Measurements from ENCODE around the gene GPRIN3.
"Not testable (repeated sequence)": the region's sequence is repeated elsewhere in the genome, so short reads cannot be mapped to it uniquely, and the experiment has no call there.

The GPRIN3 gene

DNA sequence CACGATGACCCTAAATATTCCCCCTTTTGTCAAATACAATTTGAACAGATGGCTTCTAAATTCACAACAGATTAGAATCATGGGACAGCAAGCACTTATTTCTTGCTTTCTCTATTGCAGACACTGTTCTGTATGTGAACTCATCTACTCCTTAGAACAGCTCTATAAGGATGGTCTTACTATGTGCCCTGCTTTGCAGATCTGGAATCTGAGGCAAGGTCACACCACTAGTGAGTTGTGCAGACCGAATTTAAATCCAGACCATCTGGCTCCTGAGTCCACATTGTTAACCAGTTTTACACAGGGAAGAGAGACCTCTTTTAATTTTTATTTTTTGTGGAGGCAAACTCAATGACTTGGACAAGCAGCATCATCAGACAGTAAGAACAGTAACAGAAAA is 50.2 kb downstream of the GPRIN3 start:
- no peak for DNase-seq

DNA sequence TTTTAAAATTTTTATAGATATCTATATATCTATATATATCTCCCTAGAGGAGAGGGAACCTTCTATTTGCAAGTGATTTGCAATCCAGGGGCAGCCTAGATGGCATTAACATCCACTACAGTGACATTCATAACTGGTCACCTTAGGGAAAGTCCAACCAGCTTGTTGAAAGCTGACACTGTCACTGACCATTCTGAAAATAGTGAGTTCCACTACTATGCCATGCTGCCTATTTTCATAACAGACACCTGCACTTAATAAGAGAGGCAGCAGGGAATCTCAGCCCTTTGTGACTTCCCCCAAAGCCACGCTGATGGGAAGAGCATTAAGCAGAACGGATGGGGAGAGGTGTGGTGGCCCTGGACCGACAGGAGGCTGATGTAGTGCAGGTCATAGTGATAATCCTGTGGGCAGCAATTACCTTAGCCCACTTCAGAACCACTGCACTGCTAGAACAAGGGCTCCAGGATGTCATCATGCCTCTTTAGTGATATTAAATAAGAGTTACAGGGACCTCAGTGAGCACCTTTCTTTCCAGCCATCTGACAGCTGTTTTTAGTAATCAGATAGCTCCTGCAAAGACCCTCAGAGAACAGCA is 51.3 kb downstream of the GPRIN3 start:
- no peak for DNase-seq

- no peak for DNase-seq
These were observed 52.8 kb downstream of the GPRIN3 start for GRCh38 chr4:89254847-89255246.

DNA sequence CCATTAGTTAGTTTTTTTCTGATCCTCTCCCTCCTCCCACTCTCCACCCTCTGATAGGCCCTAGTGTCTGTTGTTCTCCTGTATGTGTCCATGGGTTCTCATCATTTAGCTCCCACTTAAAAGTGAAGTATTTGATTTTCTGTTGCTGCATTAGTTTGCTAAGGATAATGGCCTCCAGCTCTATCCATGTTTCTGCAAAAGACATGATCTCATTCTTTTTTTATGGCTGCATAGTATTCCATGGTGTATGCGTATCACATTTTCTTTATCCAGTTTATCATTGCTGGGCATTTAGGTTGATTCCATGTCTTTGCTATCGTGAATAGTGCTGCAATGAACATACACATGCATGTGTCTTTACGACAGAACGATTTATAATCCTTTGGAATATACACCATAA is 53.3 kb downstream of the GPRIN3 start:
- DNase-seq: not testable (repeated sequence)

DNA sequence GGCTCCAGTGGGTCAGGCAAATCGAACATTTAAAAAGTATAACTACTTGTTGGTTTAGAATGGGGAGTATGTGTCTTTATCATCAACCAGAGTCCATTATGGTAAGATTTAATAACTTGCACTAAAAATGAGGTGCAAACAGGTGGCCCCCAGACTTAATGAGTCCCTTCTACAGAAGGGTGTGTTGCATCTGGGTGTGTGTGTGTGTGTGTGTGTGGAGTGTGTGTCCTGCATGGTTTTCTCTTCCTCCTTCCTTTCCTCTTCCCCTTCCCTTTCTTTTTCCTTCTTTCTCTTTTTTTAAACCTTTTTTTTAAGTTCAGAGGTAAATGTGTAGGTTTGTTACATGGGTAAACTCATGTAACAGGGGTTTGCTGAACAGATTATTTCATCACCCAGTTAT is 53.7 kb downstream of the GPRIN3 start:
- no peak for DNase-seq

GRCh38 chr4:89253311-89253710 is 54.3 kb downstream of the GPRIN3 start:
- DNase-seq: no peak

DNA sequence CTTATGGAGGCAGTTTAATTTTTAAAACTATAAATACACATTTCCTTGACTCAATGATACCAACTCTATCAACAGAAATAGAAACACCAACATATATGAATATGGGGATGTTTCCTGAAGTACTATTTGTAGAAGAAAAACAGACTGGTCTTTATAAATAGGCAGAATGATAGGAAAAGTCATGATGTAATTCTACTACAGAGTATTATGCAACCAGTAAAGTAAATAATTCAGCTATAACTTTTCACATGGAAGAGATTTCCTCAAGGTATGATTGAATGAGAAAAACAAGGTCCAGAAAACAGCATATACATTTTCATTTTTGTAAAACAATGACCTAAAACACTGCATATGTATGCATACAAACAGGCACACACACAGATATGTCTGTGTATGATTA is 56.2 kb downstream of the GPRIN3 start:
- no peak for DNase-seq

- no peak for DNase-seq
These were observed 57.8 kb downstream of the GPRIN3 start for GRCh38 chr4:89249716-89250361.

DNA sequence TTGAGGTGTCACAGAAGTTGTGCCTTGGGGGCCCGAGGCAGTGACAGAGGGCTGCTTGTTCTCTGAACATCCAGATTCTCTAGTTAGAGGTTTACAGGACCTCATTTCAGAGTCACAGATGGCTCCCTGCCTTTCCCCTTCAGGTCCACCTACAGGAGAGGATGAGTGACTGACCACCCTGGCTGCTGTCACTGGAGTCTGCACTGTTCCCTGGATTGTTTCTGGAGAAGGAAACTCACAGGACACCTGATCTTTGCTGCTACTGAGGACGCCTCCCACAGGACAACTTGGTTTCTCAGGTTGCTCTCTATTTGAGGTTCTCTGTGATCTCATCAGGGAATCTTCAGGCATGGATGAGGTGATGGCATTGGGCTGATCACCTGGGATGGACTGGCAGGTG is 58.3 kb downstream of the GPRIN3 start:
- DNase-seq: no peak

DNA sequence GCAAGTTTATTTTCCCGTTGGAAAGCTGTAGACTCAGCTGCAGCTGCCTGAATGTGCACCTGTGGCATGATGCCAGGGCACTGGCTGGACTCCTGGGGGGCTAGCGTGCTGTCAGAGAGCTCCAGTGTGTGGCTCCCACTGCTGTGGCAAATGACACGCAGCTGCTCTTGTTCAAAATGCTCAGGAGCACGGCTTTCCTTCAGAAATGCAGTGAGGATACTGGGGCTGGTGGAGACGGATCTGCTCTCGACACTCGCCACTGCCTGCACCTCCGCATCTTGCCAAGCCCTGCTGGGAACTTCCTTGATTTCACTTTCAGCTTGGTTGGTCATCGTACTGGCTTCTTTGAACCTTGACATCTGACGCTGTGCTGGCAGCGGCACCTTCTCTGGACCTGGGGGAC is 58.7 kb downstream of the GPRIN3 start:
- DNase-seq: peak in 1 of 56 donors; percentile 4

GRCh38 chr4:89247951-89248350 is 59.6 kb downstream of the GPRIN3 start:
- no peak for DNase-seq

DNA sequence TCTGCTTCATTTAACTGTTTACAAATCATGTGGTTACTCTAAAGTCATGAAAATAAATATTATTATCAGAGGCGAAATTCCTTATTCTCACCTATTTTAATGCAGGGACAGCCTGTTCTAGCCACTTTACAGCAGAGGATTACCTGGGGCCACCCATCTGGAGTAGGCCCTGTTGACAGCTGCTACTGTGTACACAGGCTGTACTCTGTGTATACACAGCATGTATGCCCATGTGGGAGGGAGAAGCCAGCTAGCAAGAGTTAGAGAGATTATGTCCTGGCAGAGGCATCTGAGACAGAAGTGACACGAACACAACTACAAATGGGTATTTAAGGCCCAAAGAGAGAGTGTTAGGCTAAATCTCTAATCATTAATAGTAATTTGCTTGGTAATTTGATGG is 62.1 kb downstream of the GPRIN3 start:
- DNase-seq: no peak

DNA sequence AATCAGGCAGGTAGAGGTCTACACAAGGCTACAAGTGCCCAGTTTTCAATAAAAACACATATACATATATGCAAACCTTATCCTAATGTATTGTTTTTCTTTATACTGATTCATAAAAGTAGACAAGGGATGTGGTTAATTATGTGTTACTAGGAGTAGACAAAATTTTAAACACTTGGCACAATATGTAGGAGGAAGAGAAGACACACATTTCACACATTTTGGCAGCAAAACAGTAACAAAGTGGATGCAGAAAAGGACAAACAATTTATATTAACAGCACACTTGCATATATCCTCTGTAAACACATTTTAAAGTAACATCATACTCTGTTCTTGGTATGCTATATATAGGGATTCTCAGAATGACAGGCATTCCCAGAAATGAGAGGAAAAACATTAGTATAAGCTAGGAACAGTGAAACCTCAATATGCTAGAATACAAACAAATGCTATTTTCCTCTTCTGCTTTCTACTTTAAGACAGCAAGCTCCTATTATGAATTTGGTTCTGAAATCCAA is 63.8 kb downstream of the GPRIN3 start:
- DNase-seq: no peak

GRCh38 chr4:89242864-89243732 is 64.5 kb downstream of the GPRIN3 start:
- no peak for DNase-seq

DNA sequence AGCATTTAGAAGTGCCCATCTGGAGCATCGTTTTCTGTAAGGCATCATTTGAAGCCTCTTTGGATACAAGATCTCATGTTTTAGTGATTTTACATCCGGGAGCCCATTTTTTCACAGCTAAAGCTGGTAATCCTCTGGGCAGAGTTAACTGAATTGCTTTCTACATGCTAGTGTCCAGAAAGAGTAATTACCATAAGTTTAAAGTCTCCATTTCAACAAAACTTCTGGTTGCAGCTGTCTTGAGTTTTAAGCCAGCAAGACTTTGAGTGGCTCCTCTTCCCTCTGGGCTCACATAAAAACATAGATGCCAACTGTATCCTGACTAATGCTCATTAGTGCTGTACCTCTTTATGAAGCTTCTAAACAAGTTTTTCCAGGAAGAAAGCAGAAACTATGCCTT is 65.4 kb downstream of the GPRIN3 start:
- no peak for DNase-seq

- no peak for DNase-seq
These were observed 77.3 kb downstream of the GPRIN3 start for GRCh38 chr4:89230271-89230670.

GRCh38 chr4:89226665-89227574 is 80.7 kb downstream of the GPRIN3 start:
- DNase-seq: peak in 52 of 56 donors; percentile 2 to 89 (median 49)

GRCh38 chr4:89222170-89222569 is 85.4 kb downstream of the GPRIN3 start:
- DNase-seq: no peak

GRCh38 chr4:89221167-89221867 is 86.3 kb downstream of the GPRIN3 start:
- DNase-seq: no peak

DNA sequence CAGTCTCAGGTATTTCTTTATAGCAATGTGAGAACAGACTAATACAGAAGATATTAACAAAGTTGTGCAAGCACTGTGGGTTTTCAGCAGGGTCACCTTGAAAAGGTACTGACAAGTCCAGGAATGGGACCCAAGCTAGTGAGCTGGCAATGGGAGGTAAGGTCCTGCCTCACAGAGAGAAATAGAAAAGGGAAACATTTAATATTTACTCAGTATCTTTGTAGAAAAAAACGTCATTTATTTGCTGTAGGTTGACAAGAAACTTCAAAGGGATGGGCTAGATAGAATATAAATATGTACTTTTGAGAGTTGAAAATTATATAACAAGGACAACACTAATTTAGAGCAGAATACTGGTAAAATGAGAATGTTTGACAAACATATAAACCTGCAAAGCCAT is 89.0 kb downstream of the GPRIN3 start:
- no peak for DNase-seq

- DNase-seq: no peak
These were observed 90.0 kb downstream of the GPRIN3 start for GRCh38 chr4:89217604-89218003.
